CD4-positive, alpha-beta T cell treated with Interleukin-2 at 100 ng/mL for 4 hours (primary cell): ENCODE results near the gene THBD.

Experiments used
- DNase-seq: peaks from one replicate; pipeline ENCODE4 v3.0.0-alpha.2; 2020; ENCODE audit warnings: low spot score

The THBD gene

DNA sequence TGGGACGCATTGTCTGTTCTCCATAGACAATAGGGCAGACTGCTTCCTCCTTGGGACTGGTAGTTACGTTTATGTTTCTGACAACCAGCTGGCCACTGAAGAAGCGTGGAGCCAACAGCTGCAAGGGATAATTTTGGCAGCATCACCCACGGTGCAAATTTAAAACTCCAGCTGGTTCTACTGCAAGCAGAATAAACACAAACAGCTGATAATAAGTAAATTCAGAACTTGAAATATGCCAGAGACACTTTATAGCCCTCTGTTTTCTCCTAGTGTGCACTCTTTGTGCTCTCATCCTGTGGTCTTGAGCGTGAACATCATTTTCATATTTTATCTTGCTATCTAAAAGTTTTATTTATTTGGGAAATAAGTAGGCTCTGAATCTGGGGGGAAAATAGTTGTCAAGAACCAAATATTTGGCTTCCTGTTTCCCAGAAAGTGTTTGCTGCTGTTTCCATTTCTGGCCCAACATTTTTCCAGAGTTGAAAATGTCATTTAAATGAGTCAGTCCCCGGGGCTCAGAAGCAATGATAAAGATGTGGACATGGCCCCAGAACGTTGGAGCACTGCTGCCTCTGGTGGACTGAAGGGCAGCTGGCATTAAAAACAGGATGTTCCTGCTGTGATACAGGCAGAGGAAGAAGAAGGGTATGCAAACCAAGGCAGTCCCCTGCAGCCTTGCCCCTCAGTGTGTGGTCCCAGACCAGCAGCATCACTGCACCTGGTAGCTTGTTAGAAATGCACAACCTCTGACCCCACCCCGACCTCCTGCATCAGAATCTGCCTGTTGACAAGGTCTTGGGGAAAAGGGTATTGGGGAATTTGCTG is 12.5 kb upstream of the THBD start:
- DNase-seq = no peak

DNA sequence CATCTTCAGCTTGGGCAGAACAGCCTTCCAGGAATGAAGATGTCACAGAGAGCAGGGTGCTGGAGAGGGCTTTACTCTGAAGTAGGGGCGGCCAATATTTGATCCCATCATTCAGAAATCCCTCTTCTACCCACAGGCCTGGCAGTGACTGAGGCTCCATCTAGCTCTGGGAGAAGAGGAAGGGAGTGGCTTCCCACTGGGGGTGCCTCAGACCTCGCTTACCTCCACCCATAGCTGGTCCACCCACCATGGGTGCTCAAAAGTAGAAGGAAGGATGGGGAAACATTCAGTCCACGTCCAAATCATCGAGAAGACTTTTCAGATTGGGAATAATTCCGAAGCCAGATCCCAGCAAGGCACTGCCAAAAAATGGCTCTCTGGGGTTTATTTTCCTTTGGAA is 11.8 kb upstream of the THBD start:
- no peak for DNase-seq

DNA sequence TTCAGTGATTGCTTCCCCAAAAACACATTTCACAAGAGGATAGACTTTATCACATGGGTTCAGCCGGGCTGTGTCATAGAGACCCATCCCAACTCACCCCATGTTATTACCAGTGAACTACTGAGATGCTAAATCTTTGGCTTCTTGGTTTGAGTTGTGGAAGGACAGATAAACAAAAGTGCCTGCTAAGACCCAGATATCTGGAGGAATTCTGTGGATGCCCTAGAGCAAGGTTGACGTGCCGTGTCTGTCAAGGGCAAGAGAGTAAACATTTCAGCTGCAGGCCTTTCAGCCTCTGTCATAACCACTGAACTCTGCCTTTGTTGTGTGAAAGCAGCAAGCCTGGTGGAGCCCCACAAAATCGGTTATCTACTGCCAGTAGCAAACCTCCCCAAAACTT is 11.2 kb upstream of the THBD start:
- no peak for DNase-seq

DNA sequence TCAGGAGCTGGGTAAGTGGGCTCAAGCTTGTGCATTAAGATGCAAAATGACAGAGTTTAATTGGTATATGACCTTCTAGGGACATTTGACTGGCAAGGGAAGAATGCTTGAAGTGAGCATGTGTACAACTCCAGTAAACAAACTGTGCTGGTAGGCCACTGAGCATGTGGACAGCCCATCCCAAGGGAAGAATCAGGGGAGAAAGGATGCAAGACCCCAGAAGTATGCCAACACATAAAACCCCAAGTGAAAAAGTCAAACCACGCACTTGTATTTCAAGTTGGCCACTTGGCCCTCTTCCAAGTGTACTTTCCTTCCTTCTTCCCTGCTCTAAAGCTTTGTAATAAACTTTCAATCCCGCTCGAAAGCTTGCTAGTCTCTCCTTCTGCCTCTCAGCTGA is 10.4 kb upstream of the THBD start:
- DNase-seq = no peak

DNA sequence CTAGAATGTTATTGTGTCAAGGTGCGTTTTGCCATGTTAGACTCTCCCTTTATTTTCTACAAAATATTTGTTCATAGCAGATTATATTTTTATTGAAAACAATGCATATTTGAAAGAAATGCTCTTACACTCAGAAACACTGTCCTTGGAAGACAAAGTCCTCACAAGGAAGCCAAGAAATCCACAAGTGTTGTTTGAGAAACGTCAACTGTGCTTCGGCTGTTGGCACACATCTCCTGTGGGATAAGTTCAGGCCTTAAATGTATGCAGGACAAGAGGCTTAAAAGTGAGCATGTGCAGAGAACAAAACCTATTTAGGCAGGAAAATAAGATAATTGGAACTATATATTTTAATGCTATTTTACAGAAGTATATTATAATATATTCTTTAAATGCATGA is 9.5 kb upstream of the THBD start:
- no peak for DNase-seq

DNA sequence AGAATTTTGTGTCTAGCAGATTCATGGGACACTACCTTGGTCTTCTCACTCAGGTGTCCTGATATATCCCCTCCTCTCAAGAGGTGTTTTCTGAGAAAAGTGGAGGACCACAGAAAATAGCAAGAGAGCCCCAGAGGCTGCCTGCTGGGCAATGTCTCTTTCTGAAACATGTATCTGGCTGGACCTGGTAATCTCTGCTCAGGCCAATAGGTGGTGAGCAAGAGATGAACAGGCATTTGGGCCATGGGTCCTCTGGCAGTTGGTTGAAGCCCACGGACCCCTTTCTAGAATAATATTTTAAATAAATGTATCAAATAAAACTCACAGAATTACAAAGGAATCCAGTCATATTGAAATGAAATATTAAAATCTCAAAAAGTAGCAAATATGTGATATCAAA is 8.8 kb upstream of the THBD start:
- DNase-seq = no peak

DNA sequence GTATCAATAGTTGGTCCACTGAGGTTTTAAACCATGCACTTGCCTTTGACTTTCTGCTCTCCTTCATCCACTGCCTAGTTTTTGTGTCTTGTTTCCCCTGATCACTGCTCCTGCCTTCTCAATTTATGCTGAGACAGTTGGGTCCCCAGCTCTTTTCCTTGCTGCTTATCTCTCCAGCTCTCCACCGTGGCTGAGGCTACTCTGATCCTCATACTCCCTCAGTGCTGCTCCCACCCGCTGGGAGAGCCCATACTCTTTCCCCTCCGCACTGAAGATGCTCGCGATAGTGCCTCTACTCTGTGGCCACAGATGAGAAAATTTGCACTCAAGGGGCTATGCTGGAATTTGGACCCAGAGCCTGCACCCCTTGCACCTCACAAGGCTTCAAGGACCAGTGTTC is 3.4 kb upstream of the THBD start:
- no peak for DNase-seq

DNA sequence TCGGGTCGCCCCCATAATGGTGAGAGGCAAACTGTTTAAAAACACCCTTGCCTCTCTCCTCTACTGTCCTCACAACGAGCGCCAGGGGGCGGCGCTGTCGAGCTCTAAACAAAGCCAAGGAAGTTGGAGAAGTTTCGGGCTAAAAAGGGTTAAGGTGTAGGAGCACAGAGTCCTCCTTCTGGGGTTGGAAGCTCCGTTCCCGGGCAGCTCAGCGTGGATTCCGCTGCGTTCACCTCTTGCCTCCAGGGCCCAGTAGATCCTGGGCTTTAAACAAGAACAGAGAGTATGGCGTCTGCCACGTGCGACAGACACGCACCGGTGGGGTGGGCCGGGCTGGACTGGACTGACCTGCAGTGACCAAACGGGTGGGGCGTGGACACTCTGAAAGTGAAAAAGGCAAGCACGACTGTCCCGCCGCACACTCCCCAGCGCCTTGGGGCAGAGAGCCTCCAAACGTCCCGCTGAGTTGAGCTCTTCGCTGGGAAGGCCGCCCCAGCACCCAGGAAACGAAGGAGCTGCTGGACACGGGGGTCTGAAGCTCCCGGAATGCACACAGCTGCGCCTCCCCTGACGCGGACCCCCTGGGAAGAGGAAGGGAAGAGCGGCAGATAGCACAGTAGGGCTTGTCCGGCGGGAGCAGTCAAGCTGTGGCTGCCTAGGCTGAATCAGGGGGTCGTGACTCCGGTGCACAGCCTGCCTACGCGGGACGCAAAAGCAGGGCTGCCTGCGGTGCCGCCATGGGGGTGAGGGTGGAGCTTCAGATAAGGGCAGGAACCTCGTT is 1.6 kb upstream of the THBD start:
- peak; percentile 8 for DNase-seq

DNA sequence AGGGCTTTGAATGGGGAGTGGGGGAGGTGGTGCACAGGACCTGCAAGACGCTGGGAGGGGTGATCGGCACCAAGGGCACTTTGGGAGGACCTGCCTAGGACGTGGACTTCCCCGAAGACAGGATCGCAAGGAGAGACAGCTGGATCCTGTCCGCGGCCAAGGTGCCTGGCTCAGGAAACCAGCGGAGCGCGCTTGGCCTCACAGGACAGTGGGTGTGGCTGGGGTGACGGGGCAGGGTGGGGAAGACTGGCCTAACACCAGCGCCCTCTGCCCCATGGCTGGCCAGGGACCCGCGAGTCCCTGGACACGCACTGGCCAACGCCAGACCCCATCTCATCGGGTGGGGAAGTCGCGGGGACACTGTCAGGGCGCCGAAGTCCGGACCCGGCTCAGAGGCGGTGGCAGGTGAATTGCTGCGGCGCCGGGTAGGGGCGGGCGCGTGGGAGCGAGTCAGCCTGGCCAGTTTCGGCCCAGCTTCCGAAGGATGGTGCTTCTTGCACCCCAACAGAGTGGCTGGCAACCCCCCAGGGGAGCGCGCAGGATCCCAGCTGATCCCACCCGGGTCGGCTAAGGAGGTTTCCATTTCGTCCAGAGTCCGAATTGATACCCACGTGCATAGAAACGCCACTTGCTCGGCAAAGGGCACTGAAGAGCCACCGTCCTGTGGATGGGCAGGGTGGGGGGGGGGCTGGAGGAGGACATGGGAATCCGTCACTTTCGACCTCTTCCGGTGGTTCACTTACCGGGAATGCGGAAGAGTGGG is 785 bp upstream of the THBD start:
- DNase-seq = no peak

DNA sequence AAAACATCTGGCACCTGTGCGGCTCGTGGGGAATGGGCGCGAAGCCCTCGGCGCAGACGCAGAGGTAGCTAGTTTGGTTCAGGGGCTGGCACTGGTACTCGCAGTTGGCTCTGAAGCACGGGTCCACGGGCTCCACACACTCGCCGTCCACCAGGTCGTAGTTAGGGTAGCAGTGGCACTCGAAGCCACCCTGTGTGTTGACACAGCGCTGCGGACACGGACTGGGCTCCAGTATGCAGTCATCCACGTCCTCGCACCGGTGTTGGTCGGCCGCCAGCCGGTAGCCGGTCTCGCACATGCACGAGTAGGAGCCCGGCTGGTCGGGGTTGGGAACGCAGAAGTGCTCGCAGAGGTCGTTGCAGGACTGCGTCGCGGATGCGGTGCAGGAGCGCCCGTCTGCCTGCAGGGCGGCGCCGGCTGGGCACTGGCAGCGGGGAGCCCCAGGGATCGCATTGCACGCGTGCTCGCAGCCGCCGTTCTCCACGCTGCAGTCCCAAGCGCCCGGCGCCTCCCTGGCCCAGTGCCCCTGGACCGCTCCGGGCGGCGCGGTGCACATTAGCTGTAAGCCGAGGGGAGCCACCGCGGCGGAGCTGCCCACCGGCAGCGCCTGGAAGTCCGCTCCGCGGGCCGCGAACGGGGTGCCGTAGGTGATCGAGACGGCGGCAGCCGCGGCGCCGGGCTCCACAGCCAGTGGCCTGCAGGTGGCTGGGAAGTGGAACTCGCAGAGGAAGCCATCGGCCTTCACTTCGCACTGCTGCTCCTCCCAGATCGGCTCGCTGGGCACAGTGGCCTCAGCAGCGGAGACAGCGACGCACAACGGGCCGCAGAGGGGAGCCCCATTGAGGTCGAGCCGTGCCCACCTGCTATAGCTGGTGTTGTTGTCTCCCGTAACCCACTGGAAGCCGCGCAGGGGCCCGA is 930 bp downstream of the THBD start:
- no peak for DNase-seq

DNA sequence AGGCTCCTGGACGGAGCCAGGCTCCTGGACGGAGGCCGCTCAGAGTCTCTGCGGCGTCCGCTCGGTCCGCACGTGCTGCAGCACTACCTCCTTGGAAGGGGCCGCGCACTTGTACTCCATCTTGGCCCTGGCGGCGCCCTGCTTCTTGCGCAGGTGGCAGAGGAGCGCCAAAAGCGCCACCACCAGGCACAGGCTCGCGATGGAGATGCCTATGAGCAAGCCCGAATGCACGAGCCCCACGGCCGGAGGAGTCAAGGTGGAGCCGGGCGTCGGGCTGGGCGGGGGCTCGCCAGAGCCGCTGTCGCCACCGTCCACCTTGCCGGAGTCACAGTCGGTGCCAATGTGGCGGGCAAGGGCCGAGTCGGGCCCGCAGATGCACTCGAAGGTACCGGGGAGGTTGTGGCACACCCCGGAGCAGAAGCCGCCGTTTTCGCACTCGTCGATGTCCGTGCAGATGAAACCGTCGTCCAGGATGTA is 1.7 kb downstream of the THBD start:
- DNase-seq = no peak

DNA sequence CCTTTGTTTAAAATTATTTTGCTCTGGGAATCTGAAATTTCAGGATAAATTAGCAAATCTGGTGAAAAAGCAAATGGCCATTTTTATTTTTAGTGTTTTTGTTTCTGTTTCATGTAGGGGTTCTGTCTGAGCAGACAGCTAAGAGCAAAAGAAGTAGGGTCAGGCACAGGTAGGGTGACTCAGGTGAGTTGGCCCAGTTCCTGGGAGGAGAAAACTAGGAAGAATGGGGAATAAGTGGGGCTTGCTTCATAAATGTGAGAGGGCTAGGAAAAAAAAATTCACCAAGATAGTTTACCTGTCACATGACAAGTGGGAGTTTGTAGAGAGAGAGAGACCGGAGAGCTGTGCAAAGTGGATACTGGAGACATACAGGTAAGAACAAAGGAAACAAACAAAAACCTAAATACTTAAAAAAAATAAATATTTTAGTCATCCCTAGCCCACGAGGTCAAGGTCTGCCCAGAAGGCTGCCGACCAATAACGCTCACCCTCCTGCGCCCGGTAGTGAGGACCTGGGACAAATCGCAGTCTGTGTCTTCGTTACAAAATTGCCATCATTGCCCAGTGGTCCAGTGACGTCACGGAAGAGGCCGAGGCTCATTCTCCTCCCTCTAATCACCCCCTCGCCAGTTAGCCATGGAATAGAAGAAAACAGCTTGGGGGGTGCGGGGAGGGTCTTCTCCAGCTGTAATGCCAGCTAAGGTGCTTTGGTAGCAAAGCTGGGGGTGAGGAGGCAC is 2.3 kb downstream of the THBD start:
- no peak for DNase-seq

DNA sequence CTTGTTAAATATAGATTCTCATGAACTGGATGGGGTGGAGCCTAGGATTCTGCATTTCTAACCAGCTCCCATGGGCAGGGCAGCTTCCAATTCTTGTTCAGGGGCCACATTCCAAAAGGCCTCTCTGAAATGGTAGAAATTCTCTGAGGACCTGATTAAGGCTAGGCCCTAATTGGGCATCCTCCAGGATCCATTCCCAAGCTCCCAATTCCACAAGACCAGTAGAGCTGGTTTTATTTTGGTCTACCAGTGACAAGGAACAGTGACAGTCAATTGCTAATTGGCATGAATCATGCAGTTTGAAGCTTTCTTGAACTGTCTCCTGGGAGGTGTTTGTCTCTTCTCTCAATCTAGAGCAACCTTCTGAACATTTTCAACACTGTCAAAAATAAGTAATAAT is 3.0 kb downstream of the THBD start:
- no peak for DNase-seq

DNA sequence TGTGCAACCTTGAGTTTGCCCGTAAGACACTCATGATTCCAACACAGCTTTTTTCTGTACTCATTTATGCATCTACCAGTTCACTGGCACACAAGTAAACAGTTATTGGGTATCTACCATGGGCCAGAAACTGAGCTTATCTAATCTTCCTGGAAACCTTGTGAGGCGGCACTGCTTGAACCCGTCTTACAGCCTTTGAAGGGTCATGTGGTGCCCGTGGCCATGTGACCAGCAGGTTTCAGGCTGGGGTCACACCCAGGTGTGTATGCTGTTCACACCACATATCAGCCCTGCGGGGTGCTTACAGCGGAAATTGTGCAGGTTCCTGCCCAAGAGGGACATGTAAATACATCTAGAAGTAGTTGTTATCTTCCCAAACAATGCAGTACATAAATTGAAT is 6.1 kb downstream of the THBD start:
- no peak for DNase-seq

DNA sequence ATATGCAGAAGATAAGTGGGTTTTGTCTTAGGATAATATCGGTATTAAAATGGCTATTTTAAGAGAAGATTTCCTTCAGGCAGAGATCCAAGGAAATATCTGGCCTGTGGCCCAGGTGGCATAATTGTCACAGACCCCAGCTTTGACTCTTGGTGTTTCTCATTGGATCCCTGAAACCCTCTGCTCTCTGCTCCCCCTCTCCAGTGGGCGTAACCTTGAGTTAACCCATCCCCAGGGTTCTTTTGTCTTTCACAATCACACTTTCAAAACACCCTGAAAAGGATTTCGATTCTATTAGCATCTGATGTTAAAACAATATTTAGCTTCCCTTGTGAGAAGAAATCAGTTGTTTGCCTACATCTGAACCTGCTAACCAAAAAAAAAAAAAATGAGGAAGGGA is 7.2 kb downstream of the THBD start:
- DNase-seq = no peak

DNA sequence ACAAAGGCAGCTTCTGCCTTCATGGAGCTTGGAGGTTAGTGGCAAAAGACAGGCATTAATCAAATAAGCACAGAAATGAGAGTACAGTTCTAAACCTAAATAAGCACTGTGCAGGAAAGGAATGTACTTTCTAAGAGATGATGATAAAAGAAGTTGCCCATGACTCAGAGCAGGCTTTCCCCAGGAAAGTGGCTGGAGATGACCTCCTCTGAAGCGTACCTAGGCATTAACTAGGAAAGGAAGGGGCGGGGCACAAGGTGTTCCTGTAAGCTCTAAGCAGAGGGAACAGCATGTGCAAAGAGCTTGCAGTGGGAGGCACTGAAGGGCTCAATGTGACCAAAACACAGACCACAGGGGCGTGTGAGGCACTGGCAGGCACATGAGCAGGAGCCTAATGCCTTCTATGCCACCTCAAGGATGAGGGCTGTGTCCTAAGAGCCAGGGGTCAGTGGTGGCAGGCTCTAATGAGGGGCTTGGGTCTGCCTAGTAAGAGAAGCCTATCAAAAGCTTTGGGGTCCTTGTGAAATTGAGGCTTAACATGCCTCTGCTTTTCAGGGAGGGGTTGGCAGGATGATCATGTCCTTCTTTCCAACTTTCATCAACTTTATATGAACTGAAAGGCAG is 9.5 kb downstream of the THBD start:
- no peak for DNase-seq

DNA sequence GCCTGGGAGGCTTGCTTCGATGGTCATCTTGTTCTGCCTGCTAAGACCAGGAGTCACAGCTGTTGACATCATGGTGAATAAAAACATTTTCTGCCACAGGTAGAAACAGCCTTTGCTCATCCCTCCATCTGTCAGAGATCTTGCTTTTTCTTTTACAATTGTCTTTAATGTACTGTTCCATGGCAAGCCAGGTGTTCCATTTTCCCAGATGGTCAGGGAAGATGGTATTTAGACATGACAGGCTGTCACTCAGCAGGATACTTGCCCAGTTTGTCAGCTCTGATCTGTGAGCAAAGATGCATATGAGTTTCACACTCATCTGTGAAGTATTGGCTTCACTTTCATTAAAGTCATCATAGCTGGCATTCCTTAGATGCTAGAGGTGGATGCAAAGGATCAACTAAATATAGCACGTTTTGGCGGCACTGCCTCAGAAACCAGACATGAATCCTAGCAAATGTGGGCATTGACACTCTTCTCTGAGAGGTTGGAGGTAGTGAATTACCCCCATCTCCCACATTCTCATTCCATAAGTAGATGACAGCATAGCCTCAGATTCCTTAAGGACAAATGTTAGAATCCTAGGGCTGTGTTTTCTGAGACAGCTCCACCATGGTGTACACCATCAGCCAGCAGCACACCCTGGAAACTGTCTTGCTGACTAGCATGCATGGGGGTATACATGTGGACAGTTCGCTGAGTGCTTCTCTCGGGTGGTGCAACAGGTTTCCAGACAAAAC is 10.2 kb downstream of the THBD start:
- DNase-seq = no peak

DNA sequence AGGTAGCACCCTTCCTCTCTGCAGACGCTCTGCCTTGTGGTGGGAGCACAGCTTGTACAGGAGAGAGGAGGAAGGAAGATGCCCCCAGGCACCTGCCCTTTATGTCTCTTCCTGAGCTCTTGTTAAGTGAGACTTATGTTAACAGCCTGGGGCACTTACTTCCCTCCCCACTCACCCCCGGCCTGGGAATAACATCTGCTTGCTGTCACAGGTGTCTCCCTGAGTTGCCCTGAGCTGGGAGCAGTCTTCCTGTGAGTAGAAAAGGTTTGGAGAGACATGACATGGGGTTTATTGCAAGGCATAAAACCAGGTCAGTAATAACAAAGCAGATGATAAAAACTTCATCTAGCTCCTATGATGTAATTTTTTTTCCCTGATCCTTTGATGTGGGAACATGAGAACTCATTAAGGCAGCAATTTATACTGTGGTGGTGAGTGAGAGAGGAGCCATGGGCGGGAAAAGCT is 12.4 kb downstream of the THBD start:
- no peak for DNase-seq

DNA sequence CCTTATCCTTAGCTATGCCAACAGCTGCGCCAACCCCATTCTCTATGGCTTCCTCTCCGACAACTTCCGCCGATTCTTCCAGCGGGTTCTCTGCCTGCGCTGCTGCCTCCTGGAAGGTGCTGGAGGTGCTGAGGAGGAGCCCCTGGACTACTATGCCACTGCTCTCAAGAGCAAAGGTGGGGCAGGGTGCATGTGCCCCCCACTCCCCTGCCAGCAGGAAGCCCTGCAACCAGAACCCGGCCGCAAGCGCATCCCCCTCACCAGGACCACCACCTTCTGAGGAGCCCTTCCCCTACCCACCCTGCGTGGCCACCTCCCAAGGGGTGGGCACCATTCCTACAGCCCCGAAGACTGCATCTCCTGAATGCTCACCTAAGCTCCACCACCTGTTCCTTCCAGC is 13.1 kb downstream of the THBD start:
- no peak for DNase-seq

DNA sequence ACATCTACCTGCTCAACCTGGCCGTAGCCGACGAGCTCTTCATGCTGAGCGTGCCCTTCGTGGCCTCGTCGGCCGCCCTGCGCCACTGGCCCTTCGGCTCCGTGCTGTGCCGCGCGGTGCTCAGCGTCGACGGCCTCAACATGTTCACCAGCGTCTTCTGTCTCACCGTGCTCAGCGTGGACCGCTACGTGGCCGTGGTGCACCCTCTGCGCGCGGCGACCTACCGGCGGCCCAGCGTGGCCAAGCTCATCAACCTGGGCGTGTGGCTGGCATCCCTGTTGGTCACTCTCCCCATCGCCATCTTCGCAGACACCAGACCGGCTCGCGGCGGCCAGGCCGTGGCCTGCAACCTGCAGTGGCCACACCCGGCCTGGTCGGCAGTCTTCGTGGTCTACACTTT is 13.7 kb downstream of the THBD start:
- DNase-seq = no peak
